ENCODE measurements around the gene RUSC1.
A peak's percentile ranks its signal among the peaks of the same experiment; 100 is the strongest.

GRCh38 chr1:155273343-155274245, 47.1 kb upstream of the RUSC1 start, which contains the start of gene CLK2:
- TF ChIP-seq POLR2A (IDR thresholded peaks at IDR 0.05; ENCODE audit: low read depth, low read length) (peak; percentile 89), POLR2AphosphoS5 (IDR thresholded peaks at IDR 0.05; ENCODE audit: low read depth, low read length) (peak; percentile 77), TAF1 (IDR thresholded peaks at IDR 0.05; ENCODE audit: borderline replicate concordance, low read depth, low read length) (peak; percentile 66; the same call in 1 of the 2 replicates)
